ENCODE data around the gene SCGN. TPM values are rescaled to one million over a fixed set of nuclear protein-coding genes. Genes with fewer than 3 reads are reported as not detected.
A peak's percentile ranks its signal among the peaks of the same experiment; 100 is the strongest.

The SCGN gene
- polyA plus RNA-seq, 2 of the 4 experiments (the other 2 are of a cell fraction) = 0.13 to 0.17 TPM

DNA sequence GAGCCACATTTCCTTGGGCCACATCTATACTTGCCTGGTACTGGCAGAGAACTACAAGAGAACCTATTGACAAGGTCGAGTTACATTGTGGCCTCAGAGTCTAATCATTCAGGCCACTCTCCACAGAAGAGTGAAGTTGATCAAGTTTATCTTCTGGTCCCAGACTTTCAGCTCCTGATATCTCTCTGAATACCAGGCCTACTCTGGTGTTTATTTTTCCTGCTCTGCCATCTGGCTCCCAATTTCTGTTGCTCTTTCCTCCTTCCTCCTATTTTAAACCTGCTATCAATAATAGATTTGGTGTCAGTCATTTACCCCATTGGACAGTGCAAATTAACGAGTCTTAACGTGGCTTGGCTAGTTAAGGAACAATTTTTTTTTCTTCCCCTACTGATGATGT is 46.6 kb downstream of the SCGN start:
- no peak for FAIRE-seq
- CTCF ChIA-PET = no interaction called here

GRCh38 chr6:25699649-25700048 is 47.6 kb downstream of the SCGN start:
- WGBS (ENCODE audit: missing lambda C conversion rate) = 83% methylated on average over 4 of the region's 4 CpGs
- ChIA-PET CTCF (interaction anchor here (0.7 to 1.7 kb wide), 4 partner anchors 9 to 562 kb away, joined by 3 to 4 read pairs (median 3); no protein-coding TSS in a partner anchor), POLR2A (no interaction called here)
- H3K4me1 ChIP-seq = peaks cover 21% of the 10 kb centered on the region
- H3K9me3 ChIP-seq = no peaks in the 10 kb centered on the region
- H3K27ac ChIP-seq = no peak overlapping the region
- FAIRE-seq = no peak
- H3K4me2 ChIP-seq = no peak overlapping the region
- H3K4me3 ChIP-seq = no peak overlapping the region
- no peak for ATAC-seq
- DNase-seq (ENCODE audit: low read depth in 1 of 2, low spot score in 1 of 2) = no peak
- TF ChIP-seq, protein P1, sequence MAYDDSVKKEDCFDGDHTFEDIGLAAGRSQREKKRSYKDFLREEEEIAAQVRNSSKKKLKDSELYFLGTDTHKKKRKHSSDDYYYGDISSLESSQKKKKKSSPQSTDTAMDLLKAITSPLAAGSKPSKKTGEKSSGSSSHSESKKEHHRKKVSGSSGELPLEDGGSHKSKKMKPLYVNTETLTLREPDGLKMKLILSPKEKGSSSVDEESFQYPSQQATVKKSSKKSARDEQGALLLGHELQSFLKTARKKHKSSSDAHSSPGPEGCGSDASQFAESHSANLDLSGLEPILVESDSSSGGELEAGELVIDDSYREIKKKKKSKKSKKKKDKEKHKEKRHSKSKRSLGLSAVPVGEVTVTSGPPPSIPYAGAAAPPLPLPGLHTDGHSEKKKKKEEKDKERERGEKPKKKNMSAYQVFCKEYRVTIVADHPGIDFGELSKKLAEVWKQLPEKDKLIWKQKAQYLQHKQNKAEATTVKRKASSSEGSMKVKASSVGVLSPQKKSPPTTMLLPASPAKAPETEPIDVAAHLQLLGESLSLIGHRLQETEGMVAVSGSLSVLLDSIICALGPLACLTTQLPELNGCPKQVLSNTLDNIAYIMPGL (CRISPR knock-in tag; IDR thresholded peaks at IDR 0.05; ENCODE audit: borderline replicate concordance) = no peak
- TF ChIP-seq CBX8 (IDR thresholded peaks at IDR 0.05) (no peak), SREBF2 (IDR thresholded peaks at IDR 0.05) (no peak), JUN (IDR thresholded peaks at IDR 0.05) (no peak), POLR2AphosphoS2 (conservative IDR thresholded peaks at IDR 0.05; ENCODE audit: low read length) (no peak), MAFK (IDR thresholded peaks at IDR 0.05; ENCODE audit: partially characterized antibody) (no peak), RARB (CRISPR knock-in tag; IDR thresholded peaks at IDR 0.05) (no peak), HES2 (IDR thresholded peaks at IDR 0.05) (no peak), JUNB (IDR thresholded peaks at IDR 0.05) (no peak), FOXS1 (CRISPR knock-in tag; IDR thresholded peaks at IDR 0.05) (no peak), CHD4 (IDR thresholded peaks at IDR 0.05; ENCODE audit: borderline replicate concordance) (no peak), HOXB5 (CRISPR knock-in tag; IDR thresholded peaks at IDR 0.05) (no peak), NR3C1 (IDR thresholded peaks at IDR 0.05) (no peak)

More for the DNA sequence above, 46.6 kb downstream of the SCGN start:
- peaks cover 31% of the 10 kb centered on the region for H3K4me1 ChIP-seq
- no peak overlapping the region for H3K4me2 ChIP-seq
- TF ChIP-seq, protein P1 (CRISPR knock-in tag; IDR thresholded peaks at IDR 0.05; ENCODE audit: borderline replicate concordance) = no peak
- TF ChIP-seq PBX3 (IDR thresholded peaks at IDR 0.05) (no peak), NFE2L2 (conservative IDR thresholded peaks at IDR 0.05; ENCODE audit: low read length) (no peak), RAD21 (conservative IDR thresholded peaks at IDR 0.05 in 1 of 2, IDR thresholded peaks at IDR 0.05 in 1 of 2) (no peak), RNF2 (IDR thresholded peaks at IDR 0.05; ENCODE audit: borderline replicate concordance, low read depth) (no peak), HOXB13 (CRISPR knock-in tag; IDR thresholded peaks at IDR 0.05; ENCODE audit: low read depth) (no peak), FOXS1 (CRISPR knock-in tag; IDR thresholded peaks at IDR 0.05) (no peak), TFCP2L1 (CRISPR knock-in tag; IDR thresholded peaks at IDR 0.05) (no peak), ZNF302 (CRISPR knock-in tag; IDR thresholded peaks at IDR 0.05) (no peak), CBX8 (IDR thresholded peaks at IDR 0.05) (no peak), SMC3 (IDR thresholded peaks at IDR 0.05) (no peak), ATOH8 (CRISPR knock-in tag; IDR thresholded peaks at IDR 0.05; ENCODE audit: low read depth) (no peak), BHLHE40 (IDR thresholded peaks at IDR 0.05; ENCODE audit: low read depth, low read length) (no peak), HOXA7 (CRISPR knock-in tag; IDR thresholded peaks at IDR 0.05) (no peak), NR3C1 (IDR thresholded peaks at IDR 0.05) (no peak), EP300 (IDR thresholded peaks at IDR 0.05) (no peak), CEBPB (IDR thresholded peaks at IDR 0.05) (no peak), ESRRA (IDR thresholded peaks at IDR 0.05; ENCODE audit: borderline replicate concordance, low read length) (no peak)
- TF ChIP-seq, protein P2, sequence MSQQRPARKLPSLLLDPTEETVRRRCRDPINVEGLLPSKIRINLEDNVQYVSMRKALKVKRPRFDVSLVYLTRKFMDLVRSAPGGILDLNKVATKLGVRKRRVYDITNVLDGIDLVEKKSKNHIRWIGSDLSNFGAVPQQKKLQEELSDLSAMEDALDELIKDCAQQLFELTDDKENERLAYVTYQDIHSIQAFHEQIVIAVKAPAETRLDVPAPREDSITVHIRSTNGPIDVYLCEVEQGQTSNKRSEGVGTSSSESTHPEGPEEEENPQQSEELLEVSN (IDR thresholded peaks at IDR 0.05; ENCODE audit: borderline replicate concordance, low read depth) = no peak
- POLR2A ChIA-PET = no interaction called here
- H3K9me3 ChIP-seq = no peaks in the 10 kb centered on the region
- no peak for ATAC-seq
- 60% methylated on average over 3 of the region's 3 CpGs for WGBS (ENCODE audit: missing lambda C conversion rate)
- H3K4me3 ChIP-seq = no peak overlapping the region
- no peak for DNase-seq (ENCODE audit: low read depth in 1 of 2, low spot score in 1 of 2)
- peak overlapping the region in 1 of 2 experiments; percentile 24; a peak in 1 of 6 replicates for H3K27ac ChIP-seq
